ENCODE measurements around the gene CRACDL. TPM values are rescaled to one million over a fixed set of nuclear protein-coding genes. Genes with fewer than 3 reads are reported as not detected.

Gene CRACDL
- total and polyA plus RNA-seq, 2 of the 13 experiments (the other 11 are each of a cell fraction or from before 2014, with no cell fraction given): 0.15 to 0.26 TPM

DNA sequence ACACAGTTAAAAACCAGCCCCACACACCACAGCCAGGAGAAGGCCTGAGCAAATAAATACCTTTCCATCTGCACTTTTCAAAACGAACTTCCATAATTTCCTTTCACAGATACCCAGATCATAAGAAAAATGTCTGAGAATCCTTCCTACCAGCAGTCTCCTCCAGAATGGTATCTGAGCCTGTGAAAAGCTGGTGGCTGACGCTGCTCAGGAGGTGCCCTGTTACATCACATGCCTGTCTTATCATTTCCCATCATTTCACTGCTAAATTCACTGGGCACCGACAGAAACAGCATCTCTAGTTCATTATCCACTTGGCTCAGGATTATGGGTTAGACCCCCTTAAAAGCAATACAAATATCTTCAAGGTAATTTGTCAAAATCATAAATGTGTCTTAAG, 4.4 kb downstream of the CRACDL start (continued):
- TF ChIP-seq MTF2 (CRISPR knock-in tag; IDR thresholded peaks at IDR 0.05; ENCODE audit: borderline replicate concordance) (no peak), SP2 (CRISPR knock-in tag; IDR thresholded peaks at IDR 0.05) (no peak), JARID2 (CRISPR knock-in tag; IDR thresholded peaks at IDR 0.05; ENCODE audit: insufficient replicate concordance) (no peak), HOXA7 (CRISPR knock-in tag; IDR thresholded peaks at IDR 0.05) (no peak), HNRNPUL1 (IDR thresholded peaks at IDR 0.05; ENCODE audit: low read depth, low read length) (no peak), MAFG (CRISPR knock-in tag; IDR thresholded peaks at IDR 0.05) (no peak), SETDB1 (CRISPR knock-in tag; IDR thresholded peaks at IDR 0.05; ENCODE audit: borderline replicate concordance) (no peak)
- TF ChIP-seq, protein P1, sequence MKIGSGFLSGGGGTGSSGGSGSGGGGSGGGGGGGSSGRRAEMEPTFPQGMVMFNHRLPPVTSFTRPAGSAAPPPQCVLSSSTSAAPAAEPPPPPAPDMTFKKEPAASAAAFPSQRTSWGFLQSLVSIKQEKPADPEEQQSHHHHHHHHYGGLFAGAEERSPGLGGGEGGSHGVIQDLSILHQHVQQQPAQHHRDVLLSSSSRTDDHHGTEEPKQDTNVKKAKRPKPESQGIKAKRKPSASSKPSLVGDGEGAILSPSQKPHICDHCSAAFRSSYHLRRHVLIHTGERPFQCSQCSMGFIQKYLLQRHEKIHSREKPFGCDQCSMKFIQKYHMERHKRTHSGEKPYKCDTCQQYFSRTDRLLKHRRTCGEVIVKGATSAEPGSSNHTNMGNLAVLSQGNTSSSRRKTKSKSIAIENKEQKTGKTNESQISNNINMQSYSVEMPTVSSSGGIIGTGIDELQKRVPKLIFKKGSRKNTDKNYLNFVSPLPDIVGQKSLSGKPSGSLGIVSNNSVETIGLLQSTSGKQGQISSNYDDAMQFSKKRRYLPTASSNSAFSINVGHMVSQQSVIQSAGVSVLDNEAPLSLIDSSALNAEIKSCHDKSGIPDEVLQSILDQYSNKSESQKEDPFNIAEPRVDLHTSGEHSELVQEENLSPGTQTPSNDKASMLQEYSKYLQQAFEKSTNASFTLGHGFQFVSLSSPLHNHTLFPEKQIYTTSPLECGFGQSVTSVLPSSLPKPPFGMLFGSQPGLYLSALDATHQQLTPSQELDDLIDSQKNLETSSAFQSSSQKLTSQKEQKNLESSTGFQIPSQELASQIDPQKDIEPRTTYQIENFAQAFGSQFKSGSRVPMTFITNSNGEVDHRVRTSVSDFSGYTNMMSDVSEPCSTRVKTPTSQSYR (CRISPR knock-in tag; IDR thresholded peaks at IDR 0.05; ENCODE audit: borderline replicate concordance): no peak
- TF ChIP-seq, protein P2, sequence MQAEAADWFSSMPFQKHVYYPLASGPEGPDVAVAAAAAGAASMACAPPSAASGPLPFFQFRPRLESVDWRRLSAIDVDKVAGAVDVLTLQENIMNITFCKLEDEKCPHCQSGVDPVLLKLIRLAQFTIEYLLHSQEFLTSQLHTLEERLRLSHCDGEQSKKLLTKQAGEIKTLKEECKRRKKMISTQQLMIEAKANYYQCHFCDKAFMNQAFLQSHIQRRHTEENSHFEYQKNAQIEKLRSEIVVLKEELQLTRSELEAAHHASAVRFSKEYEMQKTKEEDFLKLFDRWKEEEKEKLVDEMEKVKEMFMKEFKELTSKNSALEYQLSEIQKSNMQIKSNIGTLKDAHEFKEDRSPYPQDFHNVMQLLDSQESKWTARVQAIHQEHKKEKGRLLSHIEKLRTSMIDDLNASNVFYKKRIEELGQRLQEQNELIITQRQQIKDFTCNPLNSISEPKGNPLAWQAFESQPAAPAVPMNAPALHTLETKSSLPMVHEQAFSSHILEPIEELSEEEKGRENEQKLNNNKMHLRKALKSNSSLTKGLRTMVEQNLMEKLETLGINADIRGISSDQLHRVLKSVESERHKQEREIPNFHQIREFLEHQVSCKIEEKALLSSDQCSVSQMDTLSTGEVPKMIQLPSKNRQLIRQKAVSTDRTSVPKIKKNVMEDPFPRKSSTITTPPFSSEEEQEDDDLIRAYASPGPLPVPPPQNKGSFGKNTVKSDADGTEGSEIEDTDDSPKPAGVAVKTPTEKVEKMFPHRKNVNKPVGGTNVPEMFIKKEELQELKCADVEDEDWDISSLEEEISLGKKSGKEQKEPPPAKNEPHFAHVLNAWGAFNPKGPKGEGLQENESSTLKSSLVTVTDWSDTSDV (CRISPR knock-in tag; IDR thresholded peaks at IDR 0.05): no peak
- TF ChIP-seq, protein P3, sequence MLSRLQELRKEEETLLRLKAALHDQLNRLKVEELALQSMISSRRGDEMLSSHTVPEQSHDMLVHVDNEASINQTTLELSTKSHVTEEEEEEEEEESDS (CRISPR knock-in tag; IDR thresholded peaks at IDR 0.05; ENCODE audit: borderline replicate concordance): no peak
